HG03045 (cell line): Measurements from ENCODE around the gene NLGN2.
"Not testable (repeated sequence)": the region's sequence is repeated elsewhere in the genome, so short reads cannot be mapped to it uniquely, and the experiment has no call there.

Source experiments
- ATAC-seq: cut with Tn5 transposase; IDR thresholded peaks from one replicate; pipeline ENCODE4 v1.9.1; 2021; ENCODE audit warnings: mild to moderate bottlenecking, moderate library complexity; ENCODE audit not compliant: unreplicated experiment

The NLGN2 gene

DNA sequence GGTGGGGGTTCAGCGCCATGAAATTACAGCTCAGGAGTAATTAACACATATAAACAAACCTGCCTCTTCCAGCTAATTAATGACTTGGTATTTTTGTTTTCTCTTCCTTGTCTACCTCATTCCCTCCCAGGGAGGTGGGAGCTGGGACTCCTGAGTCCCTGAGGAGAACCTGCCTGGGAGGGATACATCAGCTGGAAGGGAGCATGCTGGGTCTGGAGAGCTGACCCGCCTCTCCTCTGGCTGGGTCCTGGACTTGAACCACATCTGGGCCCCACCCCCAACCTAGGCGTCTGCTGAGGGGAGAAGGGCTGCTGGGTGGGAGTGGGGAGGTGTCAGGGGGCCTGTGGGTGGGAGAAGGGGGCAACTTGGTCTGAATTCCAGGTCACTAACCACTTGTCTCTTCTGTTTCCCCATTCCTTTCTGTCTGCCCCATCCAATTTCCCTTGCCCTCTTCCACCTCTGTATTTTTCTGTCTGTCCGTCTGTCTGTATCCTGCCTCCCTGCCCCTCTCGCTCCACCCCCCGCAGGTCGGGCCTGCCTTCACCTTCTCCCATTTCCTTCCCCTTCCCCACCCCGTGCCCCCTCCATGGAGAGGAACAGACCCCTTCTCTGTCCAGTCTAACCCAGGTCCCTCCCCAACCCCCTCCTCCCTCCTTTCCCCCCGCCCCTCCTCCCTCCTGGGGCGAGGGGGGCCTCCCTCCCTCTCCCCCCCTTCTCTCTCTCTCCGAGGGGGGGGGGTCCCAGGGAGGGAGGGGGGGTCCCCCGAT lies at the start of gene NLGN2:
TSS of gene NLGN2 (plus strand) at position 361 of the 767 bp plus-strand sequence. CDS start 411 bp downstream, outside the sequence.
- ATAC-seq, result no peak

GRCh38 chr17:7361906-7362305 lies 45.7 kb upstream of the NLGN2 start:
- no peak for ATAC-seq

GRCh38 chr17:7363311-7363710 lies 44.3 kb upstream of the NLGN2 start:
- no peak for ATAC-seq

GRCh38 chr17:7365963-7366362 lies 41.7 kb upstream of the NLGN2 start:
- ATAC-seq, result not testable (repeated sequence)

GRCh38 chr17:7367083-7367482 lies 40.6 kb upstream of the NLGN2 start:
- ATAC-seq, result no peak

GRCh38 chr17:7367918-7368598 lies 39.6 kb upstream of the NLGN2 start:
- no peak for ATAC-seq

- not testable (repeated sequence) for ATAC-seq
These were observed 39.0 kb upstream of the NLGN2 start for GRCh38 chr17:7368599-7368994.

GRCh38 chr17:7369825-7370224 lies 37.8 kb upstream of the NLGN2 start:
- ATAC-seq, result no peak

- ATAC-seq, result no peak
These were observed 36.8 kb upstream of the NLGN2 start for GRCh38 chr17:7370853-7371252.

- ATAC-seq, result no peak
These were observed 33.3 kb upstream of the NLGN2 start for GRCh38 chr17:7374353-7374752.

DNA sequence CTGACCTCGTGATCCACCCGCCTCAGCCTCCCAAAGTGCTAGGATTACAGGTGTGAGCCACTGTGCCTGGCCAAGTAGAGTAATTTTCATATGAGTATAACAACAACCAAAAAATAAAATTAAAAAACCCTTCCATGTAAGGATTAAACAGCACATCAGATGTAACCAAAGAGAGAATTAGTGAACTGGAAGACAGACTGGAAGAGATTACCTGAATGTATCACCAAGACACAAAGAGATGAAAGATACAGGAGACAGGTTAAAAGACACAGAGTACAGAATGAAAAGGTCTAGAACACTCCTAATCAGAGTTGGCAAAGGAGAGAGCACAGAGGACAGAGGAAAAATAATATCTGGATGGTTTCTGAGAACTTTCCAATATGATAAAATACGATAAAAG lies 28.5 kb upstream of the NLGN2 start:
- ATAC-seq, result no peak

DNA sequence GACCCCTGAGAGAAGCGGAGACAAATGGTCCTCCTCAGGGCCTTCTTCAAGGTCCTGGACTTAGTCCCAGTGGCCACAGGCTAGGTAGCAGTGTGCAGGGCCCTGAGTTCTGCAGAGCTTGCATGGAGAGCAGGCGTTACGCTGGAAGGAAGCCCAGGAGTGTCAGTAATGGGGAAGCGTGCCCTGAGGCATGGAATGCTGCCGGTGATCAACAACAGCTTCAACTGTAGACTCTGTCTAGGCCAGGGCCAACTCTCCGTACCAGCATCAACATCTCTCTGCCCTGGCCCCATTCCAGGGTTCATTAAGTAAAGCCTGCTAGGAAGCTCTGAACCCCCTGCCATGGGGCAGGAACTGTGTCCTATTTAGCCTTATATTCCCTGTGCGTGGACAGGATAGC lies 27.3 kb upstream of the NLGN2 start:
- ATAC-seq, result no peak

DNA sequence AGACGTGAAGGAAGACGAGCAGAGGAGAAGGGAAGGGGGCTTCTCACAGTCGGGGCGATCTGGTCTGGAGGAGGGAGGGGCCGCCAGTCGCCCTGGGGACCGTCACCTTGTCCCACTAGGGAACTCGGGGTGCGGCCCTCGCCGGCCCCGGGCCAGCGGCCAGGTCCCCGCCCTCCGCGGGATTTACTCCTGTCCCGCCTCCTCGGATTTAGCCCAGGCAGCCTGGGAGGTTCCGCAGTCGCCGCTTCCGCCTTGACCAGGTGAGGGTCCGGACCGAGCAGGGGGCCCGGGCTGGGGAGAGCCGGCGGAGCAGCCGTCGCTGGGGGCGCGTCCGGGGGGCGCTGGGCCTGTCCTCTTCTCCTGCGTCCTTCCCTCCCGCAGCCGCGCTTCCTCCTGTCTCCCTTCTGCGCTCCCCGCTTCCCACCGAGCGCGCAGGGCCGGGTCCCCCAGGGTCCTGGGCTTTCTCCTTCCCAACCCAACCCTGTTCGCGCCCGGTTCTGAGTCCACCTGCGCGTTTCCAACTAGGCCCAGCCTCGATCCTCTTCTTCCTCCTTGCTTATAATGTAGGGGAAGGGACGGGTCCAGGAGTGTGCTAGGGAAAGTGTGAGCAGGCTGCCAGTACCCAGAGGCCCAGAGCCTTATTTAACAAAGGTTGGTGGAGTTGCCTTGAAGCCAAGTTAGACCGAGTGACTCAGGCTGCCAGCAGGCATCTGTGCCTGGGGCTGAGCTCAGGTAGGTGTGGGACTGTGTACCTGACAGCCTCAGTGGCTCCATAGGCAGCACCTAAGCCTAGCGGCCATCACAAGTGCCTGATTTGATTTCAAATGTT lies 26.6 kb upstream of the NLGN2 start, which contains the start of gene TNK1:
TSS of gene TNK1 (plus strand) at position 235 of the 829 bp plus-strand sequence. CDS start 1,838 bp downstream, outside the sequence.
- no peak for ATAC-seq

DNA sequence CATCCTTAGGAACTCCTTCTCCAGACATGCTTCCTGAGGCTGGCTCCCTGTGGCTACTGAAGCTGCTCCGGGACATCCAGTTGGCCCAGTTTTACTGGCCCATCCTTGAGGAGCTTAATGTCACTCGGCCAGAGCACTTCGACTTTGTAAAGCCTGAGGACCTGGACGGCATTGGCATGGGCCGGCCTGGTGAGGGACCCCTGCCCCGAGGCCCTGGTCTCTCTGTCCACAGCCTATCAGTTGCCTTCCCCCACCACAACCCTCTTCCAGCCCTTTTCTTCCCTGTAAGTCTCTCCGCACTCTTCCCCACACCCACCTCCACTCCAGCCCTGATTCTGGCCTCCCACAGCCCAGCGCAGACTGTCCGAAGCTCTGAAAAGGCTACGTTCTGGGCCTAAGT lies 24.7 kb upstream of the NLGN2 start:
- ATAC-seq, result no peak

GRCh38 chr17:7383371-7383741 lies 24.3 kb upstream of the NLGN2 start:
- no peak for ATAC-seq

- ATAC-seq, result peak; percentile 63
These were observed 23.7 kb upstream of the NLGN2 start for GRCh38 chr17:7383742-7384488.

DNA sequence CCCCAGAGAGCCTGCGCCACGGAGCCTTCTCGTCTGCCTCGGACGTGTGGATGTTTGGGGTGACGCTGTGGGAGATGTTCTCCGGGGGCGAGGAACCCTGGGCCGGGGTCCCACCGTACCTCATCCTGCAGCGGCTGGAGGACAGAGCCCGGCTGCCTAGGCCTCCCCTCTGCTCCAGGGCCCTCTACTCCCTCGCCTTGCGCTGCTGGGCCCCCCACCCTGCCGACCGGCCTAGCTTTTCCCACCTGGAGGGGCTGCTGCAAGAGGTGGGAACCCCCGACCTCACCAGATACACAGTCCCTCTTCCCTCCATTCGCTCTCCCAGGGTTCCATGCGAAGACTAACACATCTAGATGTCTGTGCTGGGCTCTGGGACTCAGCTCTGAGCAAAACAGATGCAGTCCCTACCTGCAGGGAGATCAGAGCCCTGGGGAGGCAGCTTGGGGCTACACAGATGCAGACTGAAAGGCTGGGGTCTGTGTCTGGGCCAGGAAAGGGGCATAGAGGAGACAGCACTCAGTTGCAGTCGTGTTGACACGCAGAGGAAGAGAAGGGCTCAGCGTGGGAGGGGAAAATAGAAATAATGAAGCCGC lies 23.1 kb upstream of the NLGN2 start:
- no peak for ATAC-seq

DNA sequence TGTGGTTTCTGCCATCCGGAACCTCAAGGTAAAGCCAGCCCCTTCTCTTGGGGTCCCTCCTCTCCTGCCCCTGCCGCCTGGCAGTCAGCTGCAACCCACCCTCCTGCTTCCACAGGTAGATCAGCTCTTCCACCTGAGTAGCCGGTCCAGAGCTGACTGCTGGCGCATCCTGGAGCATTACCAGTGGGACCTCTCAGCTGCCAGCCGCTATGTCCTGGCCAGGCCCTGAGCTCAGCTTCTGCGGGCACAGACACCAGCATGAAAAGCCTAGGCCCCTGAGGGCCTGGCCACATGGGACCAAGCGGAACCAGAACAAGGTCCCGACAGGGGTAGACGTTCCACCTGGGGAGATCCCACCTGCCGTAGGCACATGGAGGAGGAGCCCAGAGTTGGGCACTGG lies 18.8 kb upstream of the NLGN2 start:
- ATAC-seq, result no peak

DNA sequence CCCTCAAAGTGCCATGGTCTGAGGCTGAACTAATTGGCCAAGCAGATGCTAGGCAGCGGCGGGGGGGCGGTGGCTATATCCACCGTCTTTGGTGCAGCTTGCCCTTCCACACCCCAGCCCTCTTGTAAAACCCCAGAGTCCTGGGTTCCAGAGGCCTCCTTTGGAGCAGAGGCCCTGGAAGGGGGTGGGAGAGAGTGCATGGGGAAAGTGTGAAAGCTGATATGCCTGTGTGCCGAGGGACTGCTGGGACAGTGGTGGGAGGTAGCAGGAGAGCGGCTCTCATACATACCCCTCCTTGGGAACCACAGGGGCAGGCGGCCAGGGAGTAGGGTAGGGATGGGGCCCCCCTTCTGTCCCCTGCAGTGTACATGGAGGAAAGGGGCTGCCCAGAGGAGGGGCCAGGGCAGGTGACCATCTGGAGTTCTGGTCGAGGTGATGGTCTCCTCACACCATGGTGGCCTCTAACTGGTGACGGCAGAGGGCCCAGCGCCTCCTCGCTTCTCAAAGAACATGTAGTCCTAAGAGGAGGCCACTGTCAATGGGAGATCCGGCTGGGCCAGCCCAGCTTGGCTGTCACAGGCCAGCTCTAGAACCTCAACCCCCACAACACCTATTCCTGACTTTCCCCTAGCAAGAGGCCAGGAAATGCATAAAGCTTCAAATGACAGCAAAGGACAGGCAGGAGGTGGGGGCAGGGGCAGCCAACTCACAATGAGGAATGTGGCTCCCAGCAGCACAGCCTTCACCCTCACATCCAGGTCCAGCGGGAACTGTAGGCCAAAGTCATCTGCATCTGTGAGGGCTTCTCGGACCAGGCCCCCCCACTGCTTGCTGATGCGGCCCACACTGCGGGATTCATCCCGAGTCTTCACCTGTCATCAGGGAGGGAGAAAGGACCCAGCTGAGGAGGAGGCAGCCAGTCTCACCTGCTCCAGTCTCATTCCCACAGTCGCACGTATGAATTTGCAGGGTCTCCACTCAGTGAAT lies 17.4 kb upstream of the NLGN2 start:
- ATAC-seq, result no peak
